GM13976 (cell line): ENCODE results near the gene ASCL5.
A peak's percentile ranks its signal among the peaks of the same experiment; 100 is the strongest.
"Not testable (repeated sequence)": the region's sequence is repeated elsewhere in the genome, so short reads cannot be mapped to it uniquely, and the experiment has no call there.

Experiments used
- DNase-seq: peaks from one replicate; pipeline ENCODE4 v3.0.0; 2012; ENCODE audit warnings: low spot score
- in situ Hi-C: fragments of 300-500 bp; cut with MboI; formaldehyde crosslinking; loops from one replicate; pipeline ENCODE4 v1.12.0; 2022; ENCODE audit warnings: low sequenced_read_pairs, mixed read lengths, inconsistent platforms; ENCODE audit not compliant: unreplicated experiment
- TF ChIP-seq, protein P1 (sequence below): IDR thresholded peaks from 2 replicates; pipeline ENCODE4 v1.5.1; 2012; ENCODE audit warnings: borderline replicate concordance, mild to moderate bottlenecking; ENCODE audit not compliant: insufficient read depth; ENCODE audit errors: extremely low read depth, missing control alignments, control extremely low read depth

Gene ASCL5

DNA sequence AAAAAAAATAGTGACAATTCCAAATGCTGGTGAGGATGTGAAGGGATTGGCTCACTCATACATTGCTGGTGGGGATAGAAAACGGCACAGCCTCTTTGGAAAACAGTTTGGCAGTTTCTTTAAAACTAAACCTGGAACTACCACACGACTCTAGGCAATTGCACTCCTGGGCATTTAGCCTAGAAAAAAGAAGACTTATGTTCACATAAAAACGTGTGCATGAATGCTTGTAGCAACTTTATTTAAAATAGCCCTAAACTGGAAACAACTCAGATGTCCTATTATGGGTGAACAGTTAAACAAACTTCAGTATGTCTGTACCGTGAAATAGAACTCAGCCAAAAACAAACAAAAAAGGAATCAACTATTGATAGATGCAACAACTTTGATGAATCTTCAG is 36.7 kb upstream of the ASCL5 start:
- DNase-seq = no peak
- TF ChIP-seq, protein P1, sequence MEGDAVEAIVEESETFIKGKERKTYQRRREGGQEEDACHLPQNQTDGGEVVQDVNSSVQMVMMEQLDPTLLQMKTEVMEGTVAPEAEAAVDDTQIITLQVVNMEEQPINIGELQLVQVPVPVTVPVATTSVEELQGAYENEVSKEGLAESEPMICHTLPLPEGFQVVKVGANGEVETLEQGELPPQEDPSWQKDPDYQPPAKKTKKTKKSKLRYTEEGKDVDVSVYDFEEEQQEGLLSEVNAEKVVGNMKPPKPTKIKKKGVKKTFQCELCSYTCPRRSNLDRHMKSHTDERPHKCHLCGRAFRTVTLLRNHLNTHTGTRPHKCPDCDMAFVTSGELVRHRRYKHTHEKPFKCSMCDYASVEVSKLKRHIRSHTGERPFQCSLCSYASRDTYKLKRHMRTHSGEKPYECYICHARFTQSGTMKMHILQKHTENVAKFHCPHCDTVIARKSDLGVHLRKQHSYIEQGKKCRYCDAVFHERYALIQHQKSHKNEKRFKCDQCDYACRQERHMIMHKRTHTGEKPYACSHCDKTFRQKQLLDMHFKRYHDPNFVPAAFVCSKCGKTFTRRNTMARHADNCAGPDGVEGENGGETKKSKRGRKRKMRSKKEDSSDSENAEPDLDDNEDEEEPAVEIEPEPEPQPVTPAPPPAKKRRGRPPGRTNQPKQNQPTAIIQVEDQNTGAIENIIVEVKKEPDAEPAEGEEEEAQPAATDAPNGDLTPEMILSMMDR = no peak
- in situ Hi-C loops = no loop called here

DNA sequence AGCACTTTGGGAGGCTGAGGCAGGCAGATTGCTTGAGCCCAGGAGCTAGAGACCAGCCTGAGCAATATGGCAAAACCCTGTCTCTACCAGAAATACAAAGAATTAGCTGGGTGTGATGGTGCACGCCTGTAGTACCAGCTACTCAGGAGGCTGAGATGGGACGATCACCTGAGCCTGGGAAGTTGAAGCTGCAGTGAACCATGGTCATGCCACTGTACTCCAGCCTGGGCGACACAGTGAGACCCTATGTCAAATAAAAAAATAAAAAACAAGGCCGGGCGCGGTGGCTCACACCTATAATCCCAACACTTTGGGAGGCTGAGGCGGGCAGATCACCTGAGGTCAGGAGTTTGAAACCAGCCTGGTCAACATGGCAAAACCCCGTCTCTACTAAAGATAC is 36.1 kb upstream of the ASCL5 start:
- DNase-seq, in situ Hi-C loops: not testable (repeated sequence)

DNA sequence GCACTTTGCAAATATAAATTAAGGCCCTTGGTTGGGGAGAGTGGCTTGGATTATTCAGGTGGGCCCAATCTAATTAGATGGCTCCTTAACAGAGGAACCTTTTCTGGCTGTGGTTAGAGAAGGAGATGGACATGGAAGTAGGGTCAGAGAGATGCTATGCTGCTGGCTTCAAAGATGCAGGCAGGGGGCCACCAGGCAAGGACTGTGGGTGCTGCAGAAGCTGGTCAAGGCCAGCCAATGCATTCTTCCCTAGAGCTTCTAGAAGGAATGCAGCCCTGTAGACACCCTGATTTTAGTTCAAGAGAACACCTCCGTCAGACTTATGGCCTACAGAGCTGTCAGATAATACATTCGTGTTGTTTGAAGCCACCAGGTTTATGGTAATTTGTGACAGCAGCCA is 31.0 kb upstream of the ASCL5 start:
- TF ChIP-seq, protein P1 = no peak
- in situ Hi-C loops = no loop called here
- no peak for DNase-seq

DNA sequence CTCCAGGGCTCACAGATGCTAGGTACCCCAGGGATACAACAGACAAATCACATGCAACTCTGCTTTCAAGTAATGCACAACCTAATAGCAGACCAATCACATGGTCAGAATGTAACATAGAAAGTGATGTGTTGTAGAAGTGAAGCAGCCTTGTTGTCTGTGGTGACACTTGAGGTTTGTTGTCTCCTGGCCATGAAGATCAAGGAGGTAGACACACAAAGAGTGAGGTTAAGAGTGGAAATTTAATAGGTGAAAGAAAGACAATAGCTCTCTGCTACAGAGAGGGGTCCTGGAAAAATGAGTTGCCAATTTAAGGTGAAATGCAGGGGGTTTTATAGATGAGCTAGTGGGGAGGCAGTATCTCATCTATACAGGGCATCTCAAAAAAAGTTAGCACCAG is 29.8 kb upstream of the ASCL5 start:
- in situ Hi-C loops = no loop called here
- DNase-seq = no peak
- TF ChIP-seq, protein P1 = no peak

DNA sequence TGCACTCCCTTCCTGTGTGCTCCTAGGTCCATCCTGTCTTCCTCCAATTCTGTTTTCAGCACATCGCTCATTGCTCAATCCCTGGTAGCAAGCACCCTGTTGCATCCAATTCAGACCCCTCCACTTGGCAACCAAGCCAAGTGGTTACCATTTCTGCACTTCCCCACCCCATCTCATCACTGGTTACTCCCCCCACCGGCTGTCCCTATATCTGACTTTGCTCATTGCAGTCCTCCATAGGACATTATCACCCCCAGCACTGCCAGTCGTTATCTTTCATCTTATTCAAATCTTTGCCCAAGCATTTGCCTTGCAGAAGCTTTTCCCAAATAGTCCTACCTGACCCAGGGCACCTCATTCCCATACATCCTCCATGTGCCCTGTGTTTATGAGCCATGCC is 29.4 kb upstream of the ASCL5 start:
- DNase-seq = no peak
- TF ChIP-seq, protein P1 = no peak
- in situ Hi-C loops = no loop called here

DNA sequence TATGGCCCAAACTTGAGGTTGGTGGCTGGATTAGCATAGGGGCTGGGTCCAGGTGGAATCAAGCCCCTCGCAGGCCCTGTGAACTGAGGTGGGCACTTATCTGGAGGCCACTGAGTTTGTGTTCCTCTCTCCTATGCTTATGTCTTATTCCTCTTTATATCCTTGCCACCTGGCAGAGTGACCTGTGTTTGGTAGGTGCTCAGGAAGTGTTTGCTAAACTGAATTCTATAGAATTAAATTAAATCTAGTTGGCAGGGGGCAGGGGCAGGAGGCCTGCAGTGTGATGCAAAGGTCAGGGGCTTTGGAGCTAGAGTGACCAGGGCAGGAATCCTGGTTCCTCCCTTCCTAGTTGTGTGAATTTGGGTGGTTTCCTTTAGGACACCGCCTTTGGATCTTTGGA is 28.4 kb upstream of the ASCL5 start:
- in situ Hi-C loops = no loop called here
- TF ChIP-seq, protein P1 = no peak
- DNase-seq = no peak

DNA sequence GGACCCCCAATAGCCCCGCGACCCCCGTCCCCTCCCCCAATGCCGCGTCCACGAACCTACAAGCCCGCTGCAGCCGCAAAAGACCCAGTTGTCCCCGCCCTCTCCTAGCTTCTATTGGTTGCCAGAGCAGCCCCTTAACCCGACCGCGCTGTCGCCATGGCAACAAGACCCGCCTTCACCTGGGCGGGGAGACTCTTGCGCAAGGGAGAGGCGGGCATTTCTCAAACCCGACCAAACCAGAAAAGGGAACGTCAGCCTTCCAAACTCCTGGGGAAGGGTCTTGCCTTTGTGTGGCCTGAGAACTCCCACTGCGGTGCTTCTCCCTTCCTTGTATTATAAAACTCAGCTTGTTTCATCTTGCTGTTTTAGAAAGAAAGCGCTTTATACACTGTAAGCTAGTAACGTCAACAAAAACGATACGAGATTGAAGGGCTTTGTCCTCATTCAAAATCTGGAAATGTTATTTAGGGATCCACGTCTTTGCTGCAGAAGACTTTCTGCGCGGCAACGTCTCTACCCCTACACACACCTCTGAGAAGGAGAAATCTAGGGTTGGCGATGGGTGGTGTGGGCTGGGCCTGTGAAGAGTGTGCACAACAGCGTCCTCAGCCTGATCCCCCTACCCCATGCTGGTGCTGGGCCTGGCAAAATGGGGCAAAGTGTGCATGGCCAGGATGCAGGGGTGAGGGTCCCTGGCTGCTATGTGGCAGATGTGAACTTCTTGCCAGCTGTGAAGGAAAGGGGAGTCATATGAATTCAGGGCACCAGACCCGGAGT is 27.6 kb upstream of the ASCL5 start, which contains the start of gene TMEM9:
Gene TMEM9, minus strand, starts transcription at position 86 of the 777 bp plus-strand sequence. CDS start 551 bp downstream, outside the sequence.
- peak; percentile 99 for DNase-seq
- TF ChIP-seq, protein P1 = no peak
- in situ Hi-C loops = no loop called here
